Cardiac fibroblast (primary cell): ENCODE results near the gene ARHGAP8.

Experiments
- DNase-seq, 2 donors: peaks; one replicate each; pipeline versions ENCODE4 v3.0.0 to v3.0.0-alpha.2; 2010; ENCODE audit warnings: low read depth in 2 of 2
- H3K4me3 ChIP-seq, 2 donors: replicated peaks in 1 of 2; 1 replicate in 1 of 2; 2 replicates in 1 of 2; pipeline ENCODE4 v1.5.1; 2011; ENCODE audit warnings: low read depth in 2 of 2, low read length in 2 of 2, mild to moderate bottlenecking in 2 of 2, moderate library complexity in 1 of 2
- CTCF ChIP-seq: IDR thresholded peaks from one replicate; pipeline ENCODE4 v1.5.1; 2011; ENCODE audit warnings: low read depth, mild to moderate bottlenecking, low read length, inconsistent platforms

The ARHGAP8 gene

DNA sequence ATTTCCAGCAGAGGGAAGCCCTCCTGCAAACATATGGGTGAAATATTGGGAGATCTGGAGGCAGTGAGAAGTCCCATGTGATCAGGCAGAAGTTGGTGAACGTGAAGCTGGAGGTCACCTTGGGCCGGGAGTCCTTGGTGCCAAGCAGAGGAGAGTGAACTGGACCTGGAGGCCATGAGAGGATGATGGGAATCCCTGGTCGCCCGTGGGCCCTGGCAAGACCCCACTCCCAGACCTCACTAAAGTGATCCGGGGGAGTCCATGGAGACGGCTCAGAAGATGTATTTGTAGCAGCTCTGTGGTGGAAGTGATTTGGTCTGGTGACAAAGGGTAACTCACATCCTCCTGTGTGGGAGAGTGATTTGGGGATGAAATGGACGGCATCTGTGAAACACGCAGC lies 71.0 kb downstream of the ARHGAP8 start:
- no peak overlapping the region for H3K4me3 ChIP-seq
- DNase-seq = no peak
- TF ChIP-seq CTCF = no peak

DNA sequence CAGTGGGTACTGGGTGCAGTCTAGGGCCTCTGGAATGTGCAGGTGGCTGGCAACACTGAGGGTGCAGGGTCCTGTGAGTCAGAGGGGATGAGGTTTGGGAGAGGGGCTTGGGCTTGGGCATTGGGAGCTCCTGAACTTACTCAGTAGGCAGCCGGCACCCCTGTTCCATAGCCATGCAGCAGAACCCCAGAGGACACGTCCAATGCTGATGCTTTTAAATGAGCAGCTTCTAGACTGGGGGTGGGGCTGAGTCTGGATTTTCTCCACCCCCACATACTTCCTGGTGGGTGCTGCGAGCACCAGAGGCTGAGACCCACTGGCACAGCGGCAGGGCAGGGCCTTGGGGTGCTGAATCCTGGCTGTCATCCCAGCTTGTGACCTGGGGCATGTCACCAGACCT lies 71.4 kb downstream of the ARHGAP8 start:
- DNase-seq = no peak
- H3K4me3 ChIP-seq = no peak overlapping the region
- no peak for TF ChIP-seq CTCF

- TF ChIP-seq CTCF = no peak
- DNase-seq = no peak
- no peak overlapping the region for H3K4me3 ChIP-seq
Observed at GRCh38 chr22:44824271-44824670, 71.9 kb downstream of the ARHGAP8 start.

- no peak overlapping the region for H3K4me3 ChIP-seq
- DNase-seq = no peak
- no peak for TF ChIP-seq CTCF
Observed at GRCh38 chr22:44825310-44826150, 73.2 kb downstream of the ARHGAP8 start.

GRCh38 chr22:44827666-44828190 lies 75.4 kb downstream of the ARHGAP8 start:
- DNase-seq = no peak
- no peak for TF ChIP-seq CTCF
- H3K4me3 ChIP-seq = no peak overlapping the region

DNA sequence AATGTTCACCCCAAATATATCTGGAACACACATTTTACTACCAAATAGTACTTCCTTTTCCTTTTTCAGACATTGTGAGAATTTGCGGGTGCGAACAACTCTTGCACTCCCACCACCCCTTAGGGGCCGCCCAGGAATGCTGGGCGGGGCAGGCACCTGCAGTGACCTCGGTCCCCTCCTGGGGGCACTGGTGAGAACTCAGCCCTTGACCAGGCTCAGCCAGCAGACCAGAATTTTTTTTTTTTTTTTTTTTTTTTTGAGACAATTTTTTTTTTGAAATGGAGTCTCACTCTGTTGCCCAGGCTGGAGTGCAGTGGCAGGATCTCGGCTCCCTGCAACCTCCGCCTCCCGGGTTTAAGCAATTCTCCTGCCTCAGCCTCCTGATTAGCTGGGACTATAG lies 75.8 kb downstream of the ARHGAP8 start:
- no peak overlapping the region for H3K4me3 ChIP-seq
- peak; percentile 34 for TF ChIP-seq CTCF
- peak in 1 of 2 donors; percentile 2 for DNase-seq

DNA sequence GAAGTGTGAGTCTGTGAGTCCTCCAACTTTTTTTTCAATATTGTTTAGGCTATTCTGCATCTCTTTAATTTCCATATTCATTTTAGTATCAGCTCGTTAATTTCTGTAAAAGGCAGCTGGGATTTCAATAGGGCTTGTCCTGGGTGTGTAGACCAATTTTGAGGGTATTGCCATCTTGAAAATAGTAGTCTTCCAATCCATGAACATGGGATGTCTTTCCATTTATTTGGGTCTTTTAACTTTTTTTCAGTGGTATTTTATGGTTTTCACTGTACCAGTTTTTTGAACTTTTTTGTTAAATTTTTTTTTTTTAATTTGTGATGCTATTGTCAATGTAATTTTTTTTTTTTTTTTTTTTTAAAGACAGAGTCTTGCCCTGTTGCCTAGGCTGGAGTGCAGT lies 79.5 kb downstream of the ARHGAP8 start:
- DNase-seq = no peak
- no peak overlapping the region for H3K4me3 ChIP-seq
- no peak for TF ChIP-seq CTCF
